GM12873 (cell line): ENCODE data around the gene CSMD2.

Experiments used
- TF ChIP-seq, protein P1 (sequence below): IDR thresholded peaks from 2 replicates; pipeline ENCODE4 v1.5.1; 2012; ENCODE audit warnings: low read depth, mild to moderate bottlenecking, moderate library complexity, low read length, control low read depth; ENCODE audit not compliant: insufficient read depth; ENCODE audit errors: missing control alignments

Gene CSMD2

DNA sequence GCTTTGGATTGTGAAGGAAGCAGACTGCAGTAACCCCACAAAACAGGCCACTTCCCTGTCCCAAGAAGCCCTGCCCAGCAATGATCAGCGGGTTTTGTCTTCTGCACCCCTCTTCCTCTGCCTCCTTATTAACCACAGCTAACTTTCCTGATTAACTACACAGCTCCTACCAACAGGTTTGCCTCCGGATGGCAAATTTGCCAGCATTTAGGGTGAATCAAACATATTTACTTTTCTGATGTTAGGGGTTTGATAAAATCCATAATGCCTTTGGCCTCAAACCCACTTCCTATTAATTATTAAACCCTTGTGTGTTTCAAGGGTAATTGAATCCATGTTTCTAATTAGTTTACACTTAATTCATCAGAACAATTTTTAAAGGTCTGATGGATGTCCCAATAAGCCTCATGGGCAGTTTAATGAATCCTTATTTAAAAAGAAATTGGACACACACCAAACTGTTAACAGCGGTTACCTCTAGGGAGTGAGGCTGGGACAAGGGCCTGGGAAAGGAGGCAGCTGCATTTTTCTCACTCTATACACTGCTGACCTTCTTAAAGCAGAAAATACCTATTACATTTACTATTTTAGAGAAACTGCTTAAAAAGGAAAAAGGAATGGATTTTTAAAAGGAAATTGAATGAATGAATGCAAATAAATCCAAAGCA is 91.9 kb downstream of the CSMD2 start:
- TF ChIP-seq, protein P1, sequence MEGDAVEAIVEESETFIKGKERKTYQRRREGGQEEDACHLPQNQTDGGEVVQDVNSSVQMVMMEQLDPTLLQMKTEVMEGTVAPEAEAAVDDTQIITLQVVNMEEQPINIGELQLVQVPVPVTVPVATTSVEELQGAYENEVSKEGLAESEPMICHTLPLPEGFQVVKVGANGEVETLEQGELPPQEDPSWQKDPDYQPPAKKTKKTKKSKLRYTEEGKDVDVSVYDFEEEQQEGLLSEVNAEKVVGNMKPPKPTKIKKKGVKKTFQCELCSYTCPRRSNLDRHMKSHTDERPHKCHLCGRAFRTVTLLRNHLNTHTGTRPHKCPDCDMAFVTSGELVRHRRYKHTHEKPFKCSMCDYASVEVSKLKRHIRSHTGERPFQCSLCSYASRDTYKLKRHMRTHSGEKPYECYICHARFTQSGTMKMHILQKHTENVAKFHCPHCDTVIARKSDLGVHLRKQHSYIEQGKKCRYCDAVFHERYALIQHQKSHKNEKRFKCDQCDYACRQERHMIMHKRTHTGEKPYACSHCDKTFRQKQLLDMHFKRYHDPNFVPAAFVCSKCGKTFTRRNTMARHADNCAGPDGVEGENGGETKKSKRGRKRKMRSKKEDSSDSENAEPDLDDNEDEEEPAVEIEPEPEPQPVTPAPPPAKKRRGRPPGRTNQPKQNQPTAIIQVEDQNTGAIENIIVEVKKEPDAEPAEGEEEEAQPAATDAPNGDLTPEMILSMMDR = no peak

DNA sequence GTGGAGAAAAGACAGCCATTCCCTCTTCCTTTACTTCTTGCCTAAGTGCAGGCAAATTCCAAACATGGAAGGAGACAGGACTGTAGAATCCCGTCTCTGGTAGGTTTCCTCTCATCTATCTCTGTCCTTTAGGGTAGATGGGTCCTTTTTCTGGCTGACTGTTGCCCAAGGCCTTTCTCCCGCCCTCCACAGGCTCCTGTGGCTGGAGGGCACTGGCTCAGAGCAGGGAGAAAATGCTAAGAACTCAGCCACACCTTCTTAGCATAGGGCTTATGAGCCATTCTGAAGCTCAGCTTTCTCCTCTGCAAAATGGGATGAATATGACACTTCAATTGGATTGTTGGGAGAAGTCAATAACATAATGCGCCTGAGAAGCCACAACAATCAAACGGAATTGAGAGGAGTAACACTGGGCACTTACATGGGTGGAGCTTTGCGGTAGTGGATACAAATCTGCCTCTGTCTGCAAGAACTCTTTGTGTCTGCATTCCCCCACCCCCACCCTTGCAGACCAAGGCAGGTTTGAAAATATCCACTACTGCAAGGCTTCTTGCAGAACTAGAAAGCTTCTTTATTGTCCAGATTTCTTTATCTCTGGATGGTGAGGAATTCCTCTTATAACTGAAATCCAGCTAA is 94.7 kb downstream of the CSMD2 start:
- TF ChIP-seq, protein P1 = no peak

DNA sequence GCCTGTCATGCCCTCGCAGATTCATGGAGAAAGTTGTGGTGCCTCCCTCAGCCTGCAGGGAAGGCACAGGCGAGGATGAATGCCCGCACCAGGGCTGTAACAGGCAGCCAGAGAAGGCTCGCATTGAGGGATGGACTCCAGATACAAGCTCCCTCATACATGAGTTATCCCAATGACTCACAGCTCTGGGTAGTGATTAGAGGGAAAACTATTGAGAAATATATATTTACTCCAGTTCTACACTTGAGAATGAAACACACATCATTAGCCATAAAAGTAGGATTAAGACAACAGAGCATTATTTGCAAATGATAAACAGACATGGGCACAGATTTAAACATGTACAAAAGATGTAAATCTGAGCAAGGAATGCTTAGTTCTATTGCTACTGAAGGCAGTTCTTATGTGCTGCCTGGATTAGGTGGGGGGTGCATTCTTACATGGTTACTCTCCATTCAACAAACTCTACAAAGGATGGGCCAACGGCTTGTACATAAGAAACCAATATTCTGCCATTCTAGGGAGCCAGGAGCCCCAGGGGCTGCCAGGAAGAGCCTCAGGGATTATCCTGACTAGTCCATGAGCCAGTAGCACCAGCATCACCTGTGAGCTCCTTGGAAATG is 97.9 kb downstream of the CSMD2 start:
- TF ChIP-seq, protein P1 = no peak

DNA sequence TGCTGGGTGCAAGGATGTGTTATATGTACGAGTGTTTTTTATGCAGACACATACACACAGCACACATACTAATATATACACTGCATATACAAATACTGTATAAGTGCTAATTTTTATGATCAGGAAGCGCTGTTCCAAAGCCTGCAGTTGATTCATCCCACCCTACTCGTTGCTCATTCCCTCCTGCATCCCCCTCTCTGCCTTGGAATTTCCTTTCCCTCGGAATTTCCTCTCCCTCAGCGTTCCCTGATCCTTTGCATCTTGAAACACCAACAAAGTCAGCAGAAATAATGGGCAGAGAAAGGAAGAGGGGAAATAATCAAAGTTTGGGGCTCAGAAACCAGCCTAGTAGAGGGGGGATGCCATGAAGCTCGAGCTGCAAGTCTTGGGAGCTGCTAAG is 98.9 kb downstream of the CSMD2 start:
- TF ChIP-seq, protein P1 = no peak

DNA sequence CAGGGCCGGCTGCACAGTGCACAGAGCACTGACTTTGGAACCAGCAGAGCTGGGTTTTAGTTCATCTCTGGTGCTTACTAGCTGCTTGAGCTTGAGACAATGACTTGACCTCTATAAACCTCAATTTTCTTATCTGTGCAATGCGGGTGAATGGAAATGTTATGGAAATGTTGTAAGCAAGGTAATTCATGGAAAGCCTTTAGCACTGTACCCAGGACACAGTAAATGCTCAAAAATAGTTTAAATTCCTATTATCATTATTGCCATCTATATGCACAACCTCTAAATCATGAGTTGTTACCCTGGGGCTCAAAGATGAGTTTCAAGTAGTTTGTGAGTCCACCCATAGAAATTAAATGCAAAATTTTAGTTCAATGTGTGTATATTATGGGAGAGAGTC is 99.5 kb downstream of the CSMD2 start:
- TF ChIP-seq, protein P1 = no peak

DNA sequence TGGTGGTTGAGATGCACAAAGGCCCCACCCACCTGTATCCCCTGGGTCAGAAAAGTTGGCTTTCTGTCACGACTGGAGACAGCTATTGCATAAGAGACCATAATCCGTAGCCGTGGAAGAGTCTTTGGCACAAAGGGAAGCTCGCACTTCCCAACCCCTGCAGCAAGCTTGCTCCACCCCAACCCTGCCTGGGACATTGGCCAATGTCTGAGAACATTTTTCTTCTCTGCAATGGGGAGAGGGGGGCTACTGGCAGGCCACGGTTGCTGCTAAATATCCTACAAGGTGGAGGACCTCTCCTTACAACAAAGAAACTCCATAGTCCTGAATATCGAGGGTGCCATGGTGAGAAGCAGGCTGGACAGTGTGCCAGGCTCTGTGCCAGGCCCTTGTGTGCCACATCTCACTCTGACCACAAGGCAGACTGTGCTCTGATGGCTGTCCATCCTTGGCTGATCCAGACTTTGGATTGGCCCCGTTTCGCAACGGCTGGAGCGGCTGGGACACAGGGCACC is 104.1 kb downstream of the CSMD2 start:
- TF ChIP-seq, protein P1 = no peak

DNA sequence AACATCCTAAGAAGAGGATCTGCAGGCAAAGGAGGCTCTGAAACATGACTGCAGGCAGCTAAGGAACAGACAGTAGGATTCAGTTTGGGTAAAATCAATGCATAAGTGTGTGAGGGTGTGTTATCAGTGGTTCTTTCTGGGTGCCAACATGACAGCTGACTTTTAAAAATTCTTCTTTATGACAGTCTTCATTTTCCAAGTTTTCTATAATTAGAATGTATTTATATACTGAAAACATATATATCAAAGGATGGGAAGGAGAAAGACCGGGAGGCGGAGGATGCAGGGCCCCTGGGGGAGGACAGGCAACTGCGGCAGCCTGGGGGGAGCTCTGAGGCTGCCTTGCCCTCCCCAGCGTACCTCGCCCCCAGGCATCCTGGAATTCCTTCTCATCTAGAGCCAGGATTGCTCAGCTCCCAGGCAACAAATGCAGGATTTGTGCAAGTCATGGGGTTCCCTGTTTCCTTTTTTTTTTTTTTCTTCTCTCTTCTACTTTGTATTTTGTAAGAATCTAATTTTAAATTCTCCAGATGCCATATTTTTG is 104.8 kb downstream of the CSMD2 start:
- TF ChIP-seq, protein P1 = no peak
